Neural cell (in vitro differentiated cells): ENCODE results near the gene NR1H2. TPM values are rescaled to one million over a fixed set of nuclear protein-coding genes. Genes with fewer than 3 reads are reported as not detected.
"Not testable (repeated sequence)": the region's sequence is repeated elsewhere in the genome, so short reads cannot be mapped to it uniquely, and the experiment has no call there.

Source experiments
- H2AFZ ChIP-seq: fragments of 200-600, 300-800 bp; sonication (generic), shearing (Covaris generic); 2 replicates; pipeline ENCODE4 v1.6.0; 2014; ENCODE audit warnings: low read depth, mild to moderate bottlenecking, antibody characterized with exemption, low read length, moderate library complexity
- H3F3A ChIP-seq: fragments of 200-600 bp; shearing (Covaris generic); 2 replicates; pipeline ENCODE4 v1.6.1; 2016; ENCODE audit warnings: mild to moderate bottlenecking, moderate library complexity, mixed read lengths, antibody characterized with exemption, low read length; ENCODE audit not compliant: insufficient read depth, poor library complexity, severe bottlenecking
- H3K27ac ChIP-seq: fragments of 200-600, 300-800 bp; sonication (generic), shearing (Covaris generic); 2 replicates; pipeline ENCODE4 v1.5.1; 2014; ENCODE audit warnings: mild to moderate bottlenecking, low read length, moderate library complexity
- H3K27me3 ChIP-seq: fragments of 300-800, 200-600 bp; sonication (generic), shearing (Covaris generic); 2 replicates; pipeline ENCODE4 v1.6.0; 2014; ENCODE audit warnings: mild to moderate bottlenecking, low read depth, low read length, moderate library complexity; ENCODE audit not compliant: insufficient read depth
- H3K36me3 ChIP-seq: fragments of 300-800, 200-600 bp; sonication (generic), shearing (Covaris generic); 2 replicates; pipeline ENCODE4 v1.5.1; 2014; ENCODE audit warnings: mild to moderate bottlenecking, antibody characterized with exemption, low read length, moderate library complexity; ENCODE audit not compliant: insufficient read depth
- H3K4me2 ChIP-seq: fragments of 300-800, 200-600 bp; sonication (generic), shearing (Covaris generic); 2 replicates; pipeline ENCODE4 v1.6.0; 2014; ENCODE audit warnings: mild to moderate bottlenecking, low read length
- H3K4me3 ChIP-seq: fragments of 300-800, 200-600 bp; sonication (generic), shearing (Covaris generic); 2 replicates; pipeline ENCODE4 v1.5.1; 2014; ENCODE audit warnings: mild to moderate bottlenecking, low read length, moderate library complexity
- H3K79me2 ChIP-seq: fragments of 200-600 bp; shearing (Covaris generic); replicated peaks from 2 replicates; pipeline ENCODE4 v1.6.0; 2014; ENCODE audit warnings: mild to moderate bottlenecking, low read length, moderate library complexity; ENCODE audit not compliant: insufficient read depth
- H3K9ac ChIP-seq: fragments of 300-800, 200-600 bp; sonication (generic), shearing (Covaris generic); 2 replicates; pipeline ENCODE4 v1.6.1; 2016; ENCODE audit warnings: mild to moderate bottlenecking, low read length, mixed read lengths
- H3K9me2 ChIP-seq: fragments of 200-600 bp; shearing (Covaris generic); 2 replicates; pipeline ENCODE4 v1.6.1; 2016; ENCODE audit warnings: mild to moderate bottlenecking, low read length, mixed read lengths; ENCODE audit not compliant: insufficient read depth
- H3K9me3 ChIP-seq: fragments of 200-600, 300-800 bp; sonication (generic), shearing (Covaris generic); 2 replicates; pipeline ENCODE4 v1.6.1; 2016; ENCODE audit warnings: mild to moderate bottlenecking, mixed run types, low read length, moderate library complexity, mixed read lengths
- H4K20me1 ChIP-seq: fragments of 200-600 bp; shearing (Covaris generic); 2 replicates; pipeline ENCODE4 v1.6.1; 2016; ENCODE audit warnings: mild to moderate bottlenecking, mixed run types; ENCODE audit not compliant: insufficient read depth
- EP300 ChIP-seq: fragments of 450-650 bp; conservative IDR thresholded peaks from 2 replicates; pipeline ENCODE4 v1.6.1; 2014; ENCODE audit warnings: antibody characterized with exemption, mild to moderate bottlenecking, moderate library complexity; ENCODE audit not compliant: poor library complexity, severe bottlenecking
- EZH2 ChIP-seq: fragments of 200-600, 300-800 bp; shearing (Covaris generic), sonication (generic); IDR thresholded peaks from 2 replicates; pipeline ENCODE4 v1.6.1; 2014; ENCODE audit warnings: antibody characterized with exemption, low read length, borderline replicate concordance, mild to moderate bottlenecking; ENCODE audit not compliant: insufficient read depth, poor library complexity, severe bottlenecking
- MXI1 ChIP-seq: fragments of 450-650 bp; conservative IDR thresholded peaks from 2 replicates; pipeline ENCODE4 v1.6.1; 2014; ENCODE audit warnings: antibody characterized with exemption, mild to moderate bottlenecking; ENCODE audit not compliant: poor library complexity, severe bottlenecking
- POLR2AphosphoS5 ChIP-seq: IDR thresholded peaks from 2 replicates; pipeline ENCODE4 v1.6.1; 2012
- RAD21 ChIP-seq: fragments of 450-650 bp; conservative IDR thresholded peaks from 2 replicates; pipeline ENCODE4 v1.6.1; 2014; ENCODE audit warnings: antibody characterized with exemption, mild to moderate bottlenecking, moderate library complexity
- SMC3 ChIP-seq: fragments of 450-650 bp; conservative IDR thresholded peaks from 2 replicates; pipeline ENCODE4 v1.6.1; 2014; ENCODE audit warnings: antibody characterized with exemption, mild to moderate bottlenecking, moderate library complexity; ENCODE audit not compliant: poor library complexity
- TAF1 ChIP-seq: IDR thresholded peaks from 2 replicates; pipeline ENCODE4 v1.6.1; 2012; ENCODE audit warnings: low read depth
- polyA plus RNA-seq: library from polyadenylated mRNA; depleted of rRNA; stranded (reverse); fragments of >200 nt; gene quantifications from 2 replicates; pipeline ENCODE4 v1.2.3, GENCODE V29; 2014
- TF ChIP-seq, protein P1 (sequence below): IDR thresholded peaks from 2 replicates; pipeline ENCODE4 v1.6.1; 2012; ENCODE audit warnings: borderline replicate concordance
- TF ChIP-seq, protein P2 (sequence below): fragments of 450-650 bp; IDR thresholded peaks from 2 replicates; pipeline ENCODE4 v1.5.1; 2014; ENCODE audit warnings: antibody characterized with exemption, mild to moderate bottlenecking, moderate library complexity; ENCODE audit not compliant: poor library complexity, severe bottlenecking

NR1H2 gene
- polyA plus RNA-seq, 1 donor from 2014 or later: 18.5 TPM

- TF ChIP-seq, protein P1, sequence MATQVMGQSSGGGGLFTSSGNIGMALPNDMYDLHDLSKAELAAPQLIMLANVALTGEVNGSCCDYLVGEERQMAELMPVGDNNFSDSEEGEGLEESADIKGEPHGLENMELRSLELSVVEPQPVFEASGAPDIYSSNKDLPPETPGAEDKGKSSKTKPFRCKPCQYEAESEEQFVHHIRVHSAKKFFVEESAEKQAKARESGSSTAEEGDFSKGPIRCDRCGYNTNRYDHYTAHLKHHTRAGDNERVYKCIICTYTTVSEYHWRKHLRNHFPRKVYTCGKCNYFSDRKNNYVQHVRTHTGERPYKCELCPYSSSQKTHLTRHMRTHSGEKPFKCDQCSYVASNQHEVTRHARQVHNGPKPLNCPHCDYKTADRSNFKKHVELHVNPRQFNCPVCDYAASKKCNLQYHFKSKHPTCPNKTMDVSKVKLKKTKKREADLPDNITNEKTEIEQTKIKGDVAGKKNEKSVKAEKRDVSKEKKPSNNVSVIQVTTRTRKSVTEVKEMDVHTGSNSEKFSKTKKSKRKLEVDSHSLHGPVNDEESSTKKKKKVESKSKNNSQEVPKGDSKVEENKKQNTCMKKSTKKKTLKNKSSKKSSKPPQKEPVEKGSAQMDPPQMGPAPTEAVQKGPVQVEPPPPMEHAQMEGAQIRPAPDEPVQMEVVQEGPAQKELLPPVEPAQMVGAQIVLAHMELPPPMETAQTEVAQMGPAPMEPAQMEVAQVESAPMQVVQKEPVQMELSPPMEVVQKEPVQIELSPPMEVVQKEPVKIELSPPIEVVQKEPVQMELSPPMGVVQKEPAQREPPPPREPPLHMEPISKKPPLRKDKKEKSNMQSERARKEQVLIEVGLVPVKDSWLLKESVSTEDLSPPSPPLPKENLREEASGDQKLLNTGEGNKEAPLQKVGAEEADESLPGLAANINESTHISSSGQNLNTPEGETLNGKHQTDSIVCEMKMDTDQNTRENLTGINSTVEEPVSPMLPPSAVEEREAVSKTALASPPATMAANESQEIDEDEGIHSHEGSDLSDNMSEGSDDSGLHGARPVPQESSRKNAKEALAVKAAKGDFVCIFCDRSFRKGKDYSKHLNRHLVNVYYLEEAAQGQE: no peak
- TF ChIP-seq POLR2AphosphoS5: no peak
- no peak for TF ChIP-seq TAF1
- no peak for TF ChIP-seq EP300
- TF ChIP-seq, protein P2, sequence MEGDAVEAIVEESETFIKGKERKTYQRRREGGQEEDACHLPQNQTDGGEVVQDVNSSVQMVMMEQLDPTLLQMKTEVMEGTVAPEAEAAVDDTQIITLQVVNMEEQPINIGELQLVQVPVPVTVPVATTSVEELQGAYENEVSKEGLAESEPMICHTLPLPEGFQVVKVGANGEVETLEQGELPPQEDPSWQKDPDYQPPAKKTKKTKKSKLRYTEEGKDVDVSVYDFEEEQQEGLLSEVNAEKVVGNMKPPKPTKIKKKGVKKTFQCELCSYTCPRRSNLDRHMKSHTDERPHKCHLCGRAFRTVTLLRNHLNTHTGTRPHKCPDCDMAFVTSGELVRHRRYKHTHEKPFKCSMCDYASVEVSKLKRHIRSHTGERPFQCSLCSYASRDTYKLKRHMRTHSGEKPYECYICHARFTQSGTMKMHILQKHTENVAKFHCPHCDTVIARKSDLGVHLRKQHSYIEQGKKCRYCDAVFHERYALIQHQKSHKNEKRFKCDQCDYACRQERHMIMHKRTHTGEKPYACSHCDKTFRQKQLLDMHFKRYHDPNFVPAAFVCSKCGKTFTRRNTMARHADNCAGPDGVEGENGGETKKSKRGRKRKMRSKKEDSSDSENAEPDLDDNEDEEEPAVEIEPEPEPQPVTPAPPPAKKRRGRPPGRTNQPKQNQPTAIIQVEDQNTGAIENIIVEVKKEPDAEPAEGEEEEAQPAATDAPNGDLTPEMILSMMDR: no peak
- TF ChIP-seq EZH2: no peak
- TF ChIP-seq RAD21: no peak
- TF ChIP-seq MXI1: no peak
- no peak for TF ChIP-seq SMC3
- Histone ChIP-seq H2AFZ (no peak overlapping the region), H3K9me3 (no peaks in the 10 kb centered on the region), H4K20me1 (no peaks in the 10 kb centered on the region), H3K27ac (no peak overlapping the region), H3K27me3 (no peaks in the 10 kb centered on the region), H3K79me2 (no peaks in the 10 kb centered on the region), H3K4me2 (no peak overlapping the region), H3K4me3 (no peak overlapping the region), H3K36me3 (no peaks in the 10 kb centered on the region), H3K9ac (no peak overlapping the region), H3K9me2 (no peaks in the 10 kb centered on the region), H3F3A (no peaks in the 10 kb centered on the region)
Measured at GRCh38 chr19:50349277-50350057, 26.8 kb upstream of the NR1H2 start.

DNA sequence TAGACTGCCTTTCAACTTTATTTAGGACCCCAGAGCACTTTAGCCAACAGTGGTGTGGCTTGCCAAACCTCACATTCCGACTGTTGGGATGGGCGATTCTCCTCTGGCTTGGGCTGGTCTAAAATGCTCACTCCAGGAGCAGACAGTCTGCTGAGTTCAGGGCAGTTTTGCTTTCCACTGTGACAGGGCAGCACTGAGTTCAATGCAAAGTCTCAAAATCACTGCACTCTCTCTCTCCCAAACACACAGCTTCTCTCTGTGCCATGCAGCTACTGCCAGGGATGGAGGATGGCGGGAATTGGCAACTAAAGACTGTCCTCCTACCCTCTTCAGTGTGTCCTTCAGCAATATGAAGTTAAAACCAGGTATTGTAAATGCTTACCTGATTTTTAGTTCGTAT, 24.0 kb upstream of the NR1H2 start:
- H3K27me3 ChIP-seq: no peaks in the 10 kb centered on the region
- no peak overlapping the region for H3K9ac ChIP-seq
- H4K20me1 ChIP-seq: no peaks in the 10 kb centered on the region
- TF ChIP-seq TAF1: no peak
- no peak for TF ChIP-seq EP300
- TF ChIP-seq EZH2: no peak
- TF ChIP-seq, protein P2: no peak
- TF ChIP-seq POLR2AphosphoS5: no peak
- no peak overlapping the region for H3K27ac ChIP-seq
- H3K9me3 ChIP-seq: no peaks in the 10 kb centered on the region
- no peak overlapping the region for H3K4me3 ChIP-seq
- H3K9me2 ChIP-seq: no peaks in the 10 kb centered on the region
- H2AFZ ChIP-seq: no peak overlapping the region
- no peaks in the 10 kb centered on the region for H3F3A ChIP-seq
- H3K79me2 ChIP-seq: no peaks in the 10 kb centered on the region
- H3K4me2 ChIP-seq: no peak overlapping the region
- H3K36me3 ChIP-seq: no peaks in the 10 kb centered on the region

DNA sequence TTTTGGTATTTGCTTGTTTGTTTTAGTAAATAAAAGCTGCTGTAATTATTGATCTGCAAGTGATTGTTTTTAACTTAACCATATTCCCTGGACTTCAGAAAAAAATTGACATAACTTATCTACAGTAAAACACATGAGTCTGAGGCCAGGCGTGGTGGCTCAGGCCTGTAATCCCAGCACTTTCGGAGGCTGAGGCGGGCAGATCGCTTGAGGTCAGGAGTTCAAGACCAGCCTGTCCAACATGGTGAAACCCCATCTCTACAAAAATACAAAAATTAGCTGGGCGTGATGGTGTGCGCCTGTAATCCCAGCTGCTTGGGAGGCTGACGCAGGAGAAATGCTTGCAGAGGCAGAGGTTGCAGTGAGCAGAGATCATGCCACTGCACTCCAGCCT, 22.8 kb upstream of the NR1H2 start:
- not testable (repeated sequence) for H3K36me3 ChIP-seq, H4K20me1 ChIP-seq, H3K79me2 ChIP-seq, H3K27me3 ChIP-seq, H2AFZ ChIP-seq, H3K9me3 ChIP-seq, H3K9me2 ChIP-seq, H3F3A ChIP-seq, H3K27ac ChIP-seq, H3K9ac ChIP-seq, H3K4me3 ChIP-seq, H3K4me2 ChIP-seq
